H1 (cell line): ENCODE measurements around the gene PLB1. TPM values are rescaled to one million over a fixed set of nuclear protein-coding genes. Genes with fewer than 3 reads are reported as not detected.

Experiments
- GABPA ChIP-seq: IDR thresholded peaks from 2 replicates; pipeline ENCODE4 v1.6.1; 2011; ENCODE audit warnings: mild to moderate bottlenecking, low read length, moderate library complexity, borderline replicate concordance; ENCODE audit not compliant: insufficient read depth
- polyA plus RNA-seq, 7 experiments: library from polyadenylated mRNA; depleted of rRNA in 3 of 7; stranded (reverse) in 5 of 7; unstranded in 2 of 7; fragments of >200 nt in 5 of 7; fragments of 200-250 nt in 2 of 7; gene quantifications; 1 replicate in 5 of 7; 2 replicates in 1 of 7; 4 replicates in 1 of 7; pipeline versions ENCODE4 v1.2.1 to v1.2.3, GENCODE V29; 2011 to 2013; ENCODE audit warnings: missing spikeins in 2 of 7, mixed read lengths in 2 of 7
- total RNA-seq: library from RNA; stranded (reverse); fragmentation: NEBNext Ultra II Directional; extraction: Animal tissue kit (Norgen Biotek cat#: 25700); gene quantifications from 2 replicates; pipeline ENCODE4 v1.2.1, GENCODE V29; 2021

PLB1 gene
- total and polyA plus RNA-seq, 2 of the 8 experiments (the other 6 are each of a cell fraction or from before 2014, with no cell fraction given): 0.20 to 0.36 TPM

DNA sequence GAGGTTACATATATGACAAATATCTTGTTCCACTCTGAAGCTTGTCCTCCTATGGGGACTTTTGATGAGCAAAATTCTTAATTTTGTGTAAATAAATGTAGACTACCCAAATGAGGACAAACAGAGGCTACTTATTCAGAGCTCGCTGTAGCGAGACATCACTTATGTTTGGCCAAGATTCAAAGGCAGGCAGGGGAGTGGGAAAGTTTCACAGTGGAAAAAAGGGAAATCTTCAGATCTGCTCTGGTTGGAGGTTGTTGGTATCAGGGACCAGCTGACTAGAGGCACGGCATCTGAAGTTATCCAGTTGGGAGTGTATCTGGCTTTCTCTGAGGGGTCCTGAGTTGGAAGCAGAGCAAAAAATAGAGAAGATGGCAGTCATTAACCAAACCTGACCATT lies 1.3 kb downstream of the PLB1 start (continued):
- TF ChIP-seq GABPA: no peak
